HG03103 (cell line): ENCODE results near the gene BABAM2.
A peak's percentile ranks its signal among the peaks of the same experiment; 100 is the strongest.
"Not testable (repeated sequence)": the region's sequence is repeated elsewhere in the genome, so short reads cannot be mapped to it uniquely, and the experiment has no call there.

Experiments used
- ATAC-seq: cut with Tn5 transposase; IDR thresholded peaks from one replicate; pipeline ENCODE4 v1.9.1; 2021; ENCODE audit warnings: low read depth; ENCODE audit not compliant: unreplicated experiment

Gene BABAM2

DNA sequence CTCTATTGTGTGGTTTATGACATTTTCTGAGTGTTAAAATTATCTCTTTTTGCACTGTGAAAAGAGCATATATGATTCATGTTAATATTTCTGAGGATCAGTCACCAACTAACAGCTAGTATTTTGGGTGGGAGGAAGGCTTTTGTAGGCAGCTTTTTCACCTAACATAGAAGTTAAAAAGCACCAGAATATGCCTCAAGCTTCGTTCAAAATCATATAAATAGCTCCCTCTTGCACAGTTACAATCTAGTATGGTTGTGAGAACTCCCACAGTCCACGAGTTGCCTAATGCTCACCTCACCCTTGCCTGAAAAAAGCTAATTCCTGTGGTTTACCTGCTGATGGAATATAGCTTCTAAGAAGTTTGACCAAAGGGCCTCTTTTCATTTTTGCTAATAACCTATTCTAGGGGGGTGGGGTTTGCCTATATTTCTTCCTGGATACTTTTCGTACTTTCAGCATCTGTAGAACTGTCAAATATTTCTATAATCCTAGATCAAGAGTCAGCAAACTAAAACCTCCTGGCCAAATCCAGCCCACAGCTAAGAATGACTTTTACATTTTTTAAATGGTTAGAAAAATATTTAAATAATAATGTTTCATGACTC lies 335.0 kb downstream of the BABAM2 start:
- no peak for ATAC-seq

DNA sequence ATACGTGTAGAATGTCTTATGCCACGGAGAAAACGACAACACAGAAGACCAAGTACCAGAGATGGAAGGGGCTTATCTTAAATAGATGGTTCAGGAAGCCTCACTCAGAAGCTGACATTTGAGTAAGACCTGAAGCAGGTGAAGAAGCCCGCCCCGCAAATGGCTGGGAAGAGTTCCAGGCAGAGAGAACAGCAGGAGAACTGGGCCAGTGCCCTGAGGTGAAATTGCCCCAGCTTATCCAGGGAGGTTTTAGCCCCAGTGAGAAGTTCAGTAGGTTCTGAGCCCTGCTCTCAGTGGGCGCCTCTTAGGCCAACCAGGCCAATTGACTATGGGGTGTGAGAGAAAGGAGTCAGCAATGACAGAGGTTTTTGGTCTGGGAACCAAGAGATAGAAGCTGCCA lies 336.0 kb downstream of the BABAM2 start:
- no peak for ATAC-seq

GRCh38 chr2:28227498-28227897 lies 337.0 kb downstream of the BABAM2 start:
- no peak for ATAC-seq

DNA sequence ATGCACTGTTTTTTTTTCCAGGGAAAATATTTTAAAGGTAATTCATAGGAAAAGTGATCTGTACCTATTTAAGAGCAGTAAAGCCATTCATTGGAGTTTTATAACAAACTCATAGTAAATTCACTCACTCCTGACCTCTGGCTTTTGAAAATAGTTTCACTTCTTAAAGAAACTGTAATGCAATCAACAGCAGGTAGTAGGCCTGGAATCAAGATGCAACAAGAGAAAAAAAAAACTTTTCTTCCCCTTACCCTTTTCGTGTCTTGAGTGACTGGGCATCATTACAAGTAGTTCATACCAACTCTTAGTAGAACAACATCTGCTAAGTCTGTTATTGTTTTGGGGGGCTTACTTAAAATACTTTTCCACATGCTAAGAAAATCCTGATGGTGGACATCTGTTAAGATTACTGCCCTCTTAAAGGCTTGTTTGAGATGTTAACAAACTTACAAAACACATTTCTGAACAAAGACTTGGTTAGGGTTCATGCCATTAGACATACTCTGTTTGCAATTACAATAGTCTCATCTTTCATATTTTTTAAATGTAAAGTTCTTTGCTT lies 338.0 kb downstream of the BABAM2 start:
- no peak for ATAC-seq

DNA sequence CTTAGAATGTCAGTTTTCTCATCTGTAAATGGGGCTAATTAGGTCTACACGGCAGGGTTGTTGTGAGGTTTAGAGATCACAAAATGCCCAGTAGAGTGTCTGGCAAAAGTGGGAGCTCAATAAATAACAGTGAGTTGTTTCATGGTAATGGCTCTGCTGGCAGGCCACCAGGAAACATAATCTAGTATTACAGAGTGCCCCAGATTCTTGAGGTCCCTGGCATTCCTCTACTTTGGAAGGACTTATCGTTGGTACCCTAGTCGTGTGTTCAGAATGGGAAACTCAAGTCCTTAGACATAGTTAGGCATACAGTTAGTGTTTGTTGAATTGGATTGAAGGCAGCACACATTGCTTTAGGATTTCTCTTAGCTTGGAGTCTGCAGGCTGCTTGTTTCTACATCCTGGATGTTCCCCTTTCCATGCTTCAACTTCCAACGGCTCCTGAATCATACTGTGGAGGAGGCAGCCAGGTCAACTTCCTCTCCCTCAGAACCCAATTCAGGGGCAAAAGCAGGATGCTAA lies 340.6 kb downstream of the BABAM2 start:
- ATAC-seq = no peak

GRCh38 chr2:28232295-28232694 lies 341.8 kb downstream of the BABAM2 start:
- no peak for ATAC-seq

- no peak for ATAC-seq
Observed at GRCh38 chr2:28233164-28233676, 342.7 kb downstream of the BABAM2 start.

GRCh38 chr2:28234807-28235206 lies 344.3 kb downstream of the BABAM2 start:
- no peak for ATAC-seq

DNA sequence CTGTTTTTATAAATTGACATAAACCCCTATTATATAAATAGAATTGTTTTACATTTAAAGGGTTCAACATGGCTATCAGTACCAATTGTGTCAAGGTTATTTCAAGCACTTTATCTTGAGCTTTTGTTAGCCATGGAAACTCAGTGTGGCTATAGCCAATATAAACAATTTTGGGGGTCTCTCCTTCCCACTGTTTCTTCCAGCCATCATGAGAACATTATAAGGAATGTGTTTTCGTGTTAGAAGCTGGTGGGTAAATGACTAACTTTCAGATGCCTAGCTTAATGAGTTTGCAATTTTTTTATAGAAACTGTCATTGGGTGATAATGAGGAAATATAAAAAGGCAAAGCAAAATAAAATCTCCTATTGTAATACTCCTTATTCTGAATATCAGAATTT lies 348.7 kb downstream of the BABAM2 start:
- ATAC-seq = no peak

GRCh38 chr2:28240937-28241336 lies 350.4 kb downstream of the BABAM2 start:
- no peak for ATAC-seq

DNA sequence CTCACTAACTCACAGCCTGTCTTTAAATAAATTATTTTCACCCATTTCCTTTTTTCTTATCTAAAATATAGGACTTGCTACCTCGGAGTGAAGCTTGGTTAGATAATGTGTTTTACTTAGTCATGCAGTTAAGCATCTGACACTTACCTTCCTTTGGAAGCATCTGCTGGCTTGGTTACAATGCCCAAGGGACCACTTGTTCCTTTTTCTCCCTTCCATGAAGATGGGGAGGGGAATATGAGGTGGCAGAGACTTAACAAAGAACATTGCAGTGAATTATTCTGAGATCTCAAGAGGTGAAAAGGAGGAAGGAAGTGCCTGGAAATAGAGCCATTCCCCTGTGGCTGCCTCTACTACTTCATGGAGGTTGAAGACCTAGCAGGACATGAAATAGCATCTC lies 356.8 kb downstream of the BABAM2 start:
- ATAC-seq = no peak

DNA sequence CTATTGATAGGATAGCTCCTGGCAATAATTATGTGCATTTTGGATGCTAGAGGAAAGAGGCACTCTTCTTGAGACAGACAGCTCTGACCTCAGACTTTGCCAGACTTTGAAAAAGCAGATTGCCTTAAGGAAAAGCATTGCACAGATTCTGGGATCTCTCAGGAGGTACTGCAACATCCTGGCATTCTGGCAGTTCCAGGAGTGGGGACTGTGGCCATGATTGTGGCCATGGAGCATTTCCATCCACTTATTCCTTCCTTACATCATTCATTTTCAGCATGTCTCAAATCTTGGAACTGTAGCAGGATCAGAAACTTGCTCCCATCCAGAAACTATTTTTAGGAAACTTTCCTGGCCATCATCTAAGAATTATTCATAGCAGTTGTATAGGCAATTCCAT lies 357.2 kb downstream of the BABAM2 start:
- no peak for ATAC-seq

DNA sequence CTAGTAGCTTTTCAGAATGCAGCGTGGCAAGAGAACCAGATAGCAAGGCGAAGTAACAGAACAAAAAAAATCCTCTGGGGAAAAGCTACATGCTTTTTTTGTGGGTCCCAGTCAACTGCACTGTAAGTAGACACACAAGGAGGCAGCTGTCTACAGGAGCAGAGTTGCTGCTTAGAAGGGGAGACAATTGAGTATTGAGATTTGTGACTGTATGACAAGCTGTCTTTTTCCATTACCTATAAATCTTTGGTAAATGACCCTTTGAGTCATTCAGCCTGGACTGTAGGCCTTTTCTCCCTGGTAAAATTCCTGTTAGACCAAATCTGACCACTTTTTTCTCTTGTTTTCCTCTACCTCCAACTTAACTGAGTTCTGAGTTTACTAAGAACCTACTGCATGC lies 358.0 kb downstream of the BABAM2 start:
- no peak for ATAC-seq

DNA sequence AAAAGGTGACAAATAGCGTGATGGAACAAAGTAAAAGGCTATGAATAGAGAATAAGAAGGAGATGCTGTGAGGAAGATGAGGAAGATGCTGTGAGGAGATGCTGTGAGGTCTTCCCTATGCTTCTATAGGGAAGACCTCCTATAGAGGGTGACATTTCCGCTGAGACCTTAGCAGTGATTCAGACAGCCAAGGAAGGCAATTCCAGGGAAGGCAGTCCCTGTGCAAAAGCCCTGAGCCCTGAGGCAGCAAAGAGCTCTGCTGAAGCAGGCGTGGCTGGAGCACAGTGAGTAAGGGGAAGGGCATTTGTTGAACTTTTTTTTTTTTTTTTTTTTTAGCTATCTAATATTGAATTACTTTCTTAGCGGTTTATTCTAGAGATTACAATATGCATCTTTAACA lies 359.5 kb downstream of the BABAM2 start:
- ATAC-seq = no peak

DNA sequence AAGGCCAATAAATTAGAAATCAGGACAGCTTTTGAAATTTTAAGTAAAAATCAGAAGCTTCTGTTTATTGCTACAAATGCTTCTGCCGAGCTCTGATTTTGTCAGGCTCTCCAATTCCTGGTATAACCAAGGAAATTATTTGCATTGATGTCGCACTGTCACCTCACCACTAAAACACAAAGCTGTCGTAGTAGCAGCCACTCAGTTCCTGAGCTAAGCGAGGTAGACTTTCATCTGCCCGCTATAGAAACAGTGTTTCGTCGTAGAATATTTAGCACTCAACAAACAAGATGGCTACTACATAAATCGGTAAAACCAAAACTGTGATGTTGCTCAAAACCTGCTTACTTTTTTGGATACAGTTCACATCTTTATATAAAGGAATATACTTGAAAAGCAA lies 360.8 kb downstream of the BABAM2 start:
- ATAC-seq = no peak

DNA sequence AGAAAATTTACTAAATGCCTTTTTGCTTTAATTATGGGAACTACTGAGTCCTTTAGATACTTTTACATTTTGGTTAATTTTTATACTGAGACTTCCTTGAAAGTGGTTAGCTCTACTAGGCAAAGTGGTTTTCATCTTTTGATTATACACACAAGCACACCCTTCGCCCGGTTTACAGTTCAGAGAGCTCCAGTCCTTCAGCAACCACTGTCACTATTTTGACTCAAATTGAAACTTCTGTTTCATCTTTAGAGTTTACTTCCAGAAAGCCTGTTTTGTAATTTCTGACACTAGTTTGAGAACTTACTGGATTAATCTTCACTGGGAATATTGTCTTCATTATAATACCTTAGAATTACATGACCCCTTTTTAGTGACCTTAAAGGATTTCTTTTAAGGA lies 361.8 kb downstream of the BABAM2 start:
- ATAC-seq = peak; percentile 71

GRCh38 chr2:28253543-28253942 lies 363.0 kb downstream of the BABAM2 start:
- ATAC-seq = no peak

- not testable (repeated sequence) for ATAC-seq
Observed at GRCh38 chr2:28255231-28255630, 364.7 kb downstream of the BABAM2 start.

DNA sequence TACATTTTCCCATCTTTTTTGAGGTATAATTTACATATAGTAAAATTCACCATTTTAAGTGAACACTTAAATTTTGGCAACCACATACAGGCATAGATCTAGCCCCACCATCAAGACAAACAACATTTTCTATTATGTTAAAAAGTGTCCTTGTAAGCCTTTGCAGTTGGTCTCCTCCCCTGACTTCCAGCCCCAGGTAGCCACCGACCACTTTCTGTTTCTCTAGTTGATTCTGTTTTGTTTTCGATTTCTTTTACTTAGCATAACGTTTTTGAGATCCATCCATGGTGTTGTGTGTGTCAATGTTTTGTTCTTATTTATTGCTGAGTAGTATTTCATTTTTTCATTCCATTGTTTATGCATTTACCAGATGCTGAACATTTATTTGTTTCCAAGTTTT lies 366.7 kb downstream of the BABAM2 start:
- ATAC-seq = no peak

- not testable (repeated sequence) for ATAC-seq
Observed at GRCh38 chr2:28259226-28259625, 368.7 kb downstream of the BABAM2 start.

GRCh38 chr2:28263690-28264089 lies 373.2 kb downstream of the BABAM2 start:
- no peak for ATAC-seq

- no peak for ATAC-seq
Observed at GRCh38 chr2:28267282-28267681, 376.8 kb downstream of the BABAM2 start.
